NB4 (cell line): ENCODE results near the gene TRIM58.

Experiments
- MYC ChIP-seq: IDR thresholded peaks from 2 replicates; pipeline ENCODE4 v1.6.1; 2011; ENCODE audit warnings: low read depth, low read length
- POLR2A ChIP-seq: IDR thresholded peaks from 2 replicates; pipeline ENCODE4 v1.6.1; 2011; ENCODE audit warnings: mild to moderate bottlenecking; ENCODE audit not compliant: insufficient read length; ENCODE audit errors: extremely low read depth
- TF ChIP-seq, protein P1 (sequence below): IDR thresholded peaks from one replicate; pipeline ENCODE4 v1.5.1; 2012; ENCODE audit warnings: low read depth, low read length
- TF ChIP-seq, protein P2 (sequence below): IDR thresholded peaks from 2 replicates; pipeline ENCODE4 v1.6.1; 2011; ENCODE audit warnings: low read depth, low read length

DNA sequence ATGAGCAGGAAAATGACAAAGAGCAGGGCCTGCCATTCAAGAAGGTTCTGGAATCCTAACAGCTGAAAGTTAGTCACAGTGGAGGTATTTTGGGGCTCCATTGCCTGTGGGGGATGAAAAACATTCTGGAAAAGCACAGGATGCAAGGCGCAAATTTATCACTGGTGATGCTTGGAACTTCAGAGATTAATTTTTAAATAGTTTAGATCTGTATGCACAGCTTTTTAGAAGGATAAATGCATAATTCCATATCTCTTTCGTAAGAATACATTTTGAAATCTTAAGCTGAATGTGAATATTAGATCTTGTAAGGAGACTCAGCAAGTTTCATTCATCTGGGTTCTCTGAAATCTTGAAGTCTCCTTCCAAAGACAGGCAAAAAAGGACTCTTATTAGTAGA, 15.2 kb upstream of the TRIM58 start, which contains the start of gene OR11L1:
- TF ChIP-seq, protein P1, sequence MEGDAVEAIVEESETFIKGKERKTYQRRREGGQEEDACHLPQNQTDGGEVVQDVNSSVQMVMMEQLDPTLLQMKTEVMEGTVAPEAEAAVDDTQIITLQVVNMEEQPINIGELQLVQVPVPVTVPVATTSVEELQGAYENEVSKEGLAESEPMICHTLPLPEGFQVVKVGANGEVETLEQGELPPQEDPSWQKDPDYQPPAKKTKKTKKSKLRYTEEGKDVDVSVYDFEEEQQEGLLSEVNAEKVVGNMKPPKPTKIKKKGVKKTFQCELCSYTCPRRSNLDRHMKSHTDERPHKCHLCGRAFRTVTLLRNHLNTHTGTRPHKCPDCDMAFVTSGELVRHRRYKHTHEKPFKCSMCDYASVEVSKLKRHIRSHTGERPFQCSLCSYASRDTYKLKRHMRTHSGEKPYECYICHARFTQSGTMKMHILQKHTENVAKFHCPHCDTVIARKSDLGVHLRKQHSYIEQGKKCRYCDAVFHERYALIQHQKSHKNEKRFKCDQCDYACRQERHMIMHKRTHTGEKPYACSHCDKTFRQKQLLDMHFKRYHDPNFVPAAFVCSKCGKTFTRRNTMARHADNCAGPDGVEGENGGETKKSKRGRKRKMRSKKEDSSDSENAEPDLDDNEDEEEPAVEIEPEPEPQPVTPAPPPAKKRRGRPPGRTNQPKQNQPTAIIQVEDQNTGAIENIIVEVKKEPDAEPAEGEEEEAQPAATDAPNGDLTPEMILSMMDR = no peak
- no peak for TF ChIP-seq POLR2A
- TF ChIP-seq, protein P2, sequence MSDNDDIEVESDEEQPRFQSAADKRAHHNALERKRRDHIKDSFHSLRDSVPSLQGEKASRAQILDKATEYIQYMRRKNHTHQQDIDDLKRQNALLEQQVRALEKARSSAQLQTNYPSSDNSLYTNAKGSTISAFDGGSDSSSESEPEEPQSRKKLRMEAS = no peak
- no peak for TF ChIP-seq MYC
